PFSK-1 (cell line): ENCODE measurements around the gene URB2.

ENCODE experiments used
- FOXP2 ChIP-seq: optimal IDR thresholded peaks from 2 replicates; pipeline ENCODE3; 2011; ENCODE audit warnings: borderline replicate concordance, control low read depth, inconsistent platforms; ENCODE audit not compliant: insufficient read depth; ENCODE audit errors: extremely low read length, extremely low read depth
- POLR2AphosphoS5 ChIP-seq: IDR thresholded peaks from 2 replicates; pipeline ENCODE4 v1.6.1; 2012; ENCODE audit warnings: low read depth, mild to moderate bottlenecking, control low read depth, low read length, moderate library complexity
- REST ChIP-seq, 2 experiments: IDR thresholded peaks; 2 replicates each; pipeline versions ENCODE4 v1.6.1 to v1.8.0; 2011 to 2012; ENCODE audit warnings: low read depth in 2 of 2, low read length in 2 of 2, control low read depth in 1 of 2, inconsistent platforms in 1 of 2, mild to moderate bottlenecking in 1 of 2, moderate library complexity in 1 of 2; ENCODE audit not compliant: insufficient read depth in 1 of 2
- SIN3A ChIP-seq: IDR thresholded peaks from 2 replicates; pipeline ENCODE4 v1.6.1; 2012; ENCODE audit warnings: mild to moderate bottlenecking, low read length, moderate library complexity, borderline replicate concordance; ENCODE audit not compliant: insufficient read depth
- TAF1 ChIP-seq: IDR thresholded peaks from 2 replicates; pipeline ENCODE4 v1.6.1; 2012; ENCODE audit warnings: low read length, control low read depth, borderline replicate concordance; ENCODE audit not compliant: insufficient read depth

URB2 gene

DNA sequence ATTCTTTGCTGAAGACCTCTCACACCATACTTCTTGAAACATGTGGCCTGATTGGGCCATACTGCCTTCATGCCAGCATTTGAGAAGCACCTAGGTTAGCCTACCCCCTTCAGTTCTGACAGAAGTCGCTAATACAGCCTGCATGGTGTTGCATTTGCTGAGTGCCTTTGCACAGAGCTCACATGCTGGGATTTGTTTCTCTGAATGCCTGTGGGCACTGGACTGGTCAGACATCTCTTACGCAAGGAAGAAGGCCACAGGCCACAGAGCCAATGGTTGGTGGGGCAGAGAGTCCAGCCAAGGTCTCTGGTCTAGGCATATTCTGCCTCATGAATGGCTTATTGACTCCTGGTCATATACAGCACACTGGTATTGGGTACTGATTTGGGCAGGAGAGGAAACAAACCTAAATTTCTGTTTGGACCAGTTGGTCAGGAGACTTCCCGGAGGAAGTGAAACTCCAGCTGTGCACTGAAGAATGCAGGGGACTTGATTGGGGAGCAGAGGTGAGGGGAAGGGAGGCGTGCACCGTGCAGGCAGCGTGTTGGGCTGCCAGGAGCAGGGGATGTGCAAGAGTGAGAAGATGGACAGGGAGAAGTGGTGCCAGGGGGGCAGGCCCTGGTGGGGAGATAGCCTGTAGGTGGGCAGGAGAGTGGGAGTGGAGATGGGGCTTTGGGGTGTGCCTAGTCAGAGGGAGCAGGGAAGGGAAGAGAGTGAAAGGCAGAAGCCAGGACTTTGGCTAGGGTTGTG is 18.1 kb downstream of the URB2 start:
- TF ChIP-seq SIN3A = no peak

GRCh38 chr1:229645324-229645993 is 19.4 kb downstream of the URB2 start:
- TF ChIP-seq SIN3A = no peak
- no peak for TF ChIP-seq REST (IDR thresholded peaks at IDR 0.05; ENCODE audit: insufficient read depth in 1 of 2, low read depth in 2 of 2, low read length in 2 of 2)
- TF ChIP-seq TAF1 = no peak
- TF ChIP-seq POLR2AphosphoS5 = no peak

- TF ChIP-seq SIN3A = no peak
- TF ChIP-seq TAF1 = no peak
- no peak for TF ChIP-seq FOXP2
- no peak for TF ChIP-seq POLR2AphosphoS5
- TF ChIP-seq REST (IDR thresholded peaks at IDR 0.05; ENCODE audit: insufficient read depth in 1 of 2, low read depth in 2 of 2, low read length in 2 of 2) = no peak
Measured at GRCh38 chr1:229648406-229648805, 22.4 kb downstream of the URB2 start.

GRCh38 chr1:229650045-229650444 is 24.0 kb downstream of the URB2 start:
- TF ChIP-seq REST (IDR thresholded peaks at IDR 0.05; ENCODE audit: insufficient read depth in 1 of 2, low read depth in 2 of 2, low read length in 2 of 2) = no peak
- no peak for TF ChIP-seq FOXP2
- no peak for TF ChIP-seq POLR2AphosphoS5
- TF ChIP-seq SIN3A = no peak
- no peak for TF ChIP-seq TAF1

- TF ChIP-seq SIN3A = no peak
- no peak for TF ChIP-seq REST (IDR thresholded peaks at IDR 0.05; ENCODE audit: insufficient read depth in 1 of 2, low read depth in 2 of 2, low read length in 2 of 2)
- TF ChIP-seq TAF1 = no peak
- no peak for TF ChIP-seq POLR2AphosphoS5
- TF ChIP-seq FOXP2 = no peak
Measured at GRCh38 chr1:229651546-229651945, 25.5 kb downstream of the URB2 start.
